GM19351 (cell line): ENCODE data around the gene MRPL50.
"Not testable (repeated sequence)": the region's sequence is repeated elsewhere in the genome, so short reads cannot be mapped to it uniquely, and the experiment has no call there.

ENCODE experiments used
- ATAC-seq: cut with Tn5 transposase; IDR thresholded peaks from one replicate; pipeline ENCODE4 v1.9.1; 2021; ENCODE audit warnings: mild to moderate bottlenecking, moderate library complexity; ENCODE audit not compliant: unreplicated experiment

The MRPL50 gene

GRCh38 chr9:101418518-101419430 lies 20.4 kb upstream of the MRPL50 start:
- no peak for ATAC-seq

GRCh38 chr9:101417977-101418376 lies 19.6 kb upstream of the MRPL50 start:
- no peak for ATAC-seq

GRCh38 chr9:101417389-101417788 lies 19.0 kb upstream of the MRPL50 start:
- ATAC-seq = no peak

GRCh38 chr9:101415578-101415977 lies 17.2 kb upstream of the MRPL50 start:
- no peak for ATAC-seq

- ATAC-seq = no peak
These were observed 16.4 kb upstream of the MRPL50 start for GRCh38 chr9:101414839-101415238.

GRCh38 chr9:101409079-101409477 lies 10.7 kb upstream of the MRPL50 start:
- no peak for ATAC-seq

GRCh38 chr9:101408374-101409078 lies 10.1 kb upstream of the MRPL50 start:
- no peak for ATAC-seq

GRCh38 chr9:101403516-101404285 lies 5.3 kb upstream of the MRPL50 start:
- ATAC-seq = no peak

- no peak for ATAC-seq
These were observed 1.7 kb upstream of the MRPL50 start for GRCh38 chr9:101400120-101400519.

- no peak for ATAC-seq
These were observed 1.2 kb upstream of the MRPL50 start for GRCh38 chr9:101399643-101399970.

- ATAC-seq = peak; percentile 1
These were observed 668 bp upstream of the MRPL50 start for GRCh38 chr9:101398930-101399642.

- no peak for ATAC-seq
These were observed 711 bp downstream of the MRPL50 start for GRCh38 chr9:101397746-101398067.

GRCh38 chr9:101394687-101395086 lies 3.7 kb downstream of the MRPL50 start:
- no peak for ATAC-seq

GRCh38 chr9:101393135-101393534 lies 5.3 kb downstream of the MRPL50 start:
- ATAC-seq = no peak

- no peak for ATAC-seq
These were observed 9.9 kb downstream of the MRPL50 start for GRCh38 chr9:101388507-101388993.

GRCh38 chr9:101387871-101388506 lies 10.4 kb downstream of the MRPL50 start:
- ATAC-seq = peak; percentile 80

- not testable (repeated sequence) for ATAC-seq
These were observed 13.4 kb downstream of the MRPL50 start, which contains the start of gene BAAT for GRCh38 chr9:101384873-101385536. Gene BAAT (minus strand): TSS chr9:101385006. CDS start chr9:101371404, 13,602 bp downstream.

GRCh38 chr9:101383361-101383760 lies 15.1 kb downstream of the MRPL50 start:
- ATAC-seq = no peak

- ATAC-seq = no peak
These were observed 16.5 kb downstream of the MRPL50 start for GRCh38 chr9:101381833-101382342.
